ENCODE measurements around the gene TRIM33. TPM values are rescaled to one million over a fixed set of nuclear protein-coding genes. Genes with fewer than 3 reads are reported as not detected.
A peak's percentile ranks its signal among the peaks of the same experiment; 100 is the strongest.

The TRIM33 gene
- total and polyA plus RNA-seq, 12 donors = 13.8 to 49.0 (median 27.0) TPM

GRCh38 chr1:114508386-114508898 is 2.6 kb downstream of the TRIM33 start:
- no peak for DNase-seq
- peak overlapping the region in 1 of 4 donors; percentile 94 for H3K4me3 ChIP-seq
- 72 to 82% (median 79%) methylated on average over 2 of the region's 2 CpGs for WGBS, 4 donors
- no peaks in the 10 kb centered on the region for H3K27me3 ChIP-seq
- no peaks in the 10 kb centered on the region for H3K9me3 ChIP-seq (replicated peaks in 1 of 3)
- H3K36me3 ChIP-seq (replicated peaks in 1 of 2) = no peaks in the 10 kb centered on the region
- no peak overlapping the region for H3K27ac ChIP-seq
- H3K4me1 ChIP-seq (replicated peaks in 1 of 2) = peaks cover 6 to 41% of the 10 kb centered on the region in 2 donors
- intact Hi-C loops (cut with DNase I) = no loop called here
- no peak for TF ChIP-seq POLR2A (IDR thresholded peaks at IDR 0.05)

- TF ChIP-seq POLR2A (IDR thresholded peaks at IDR 0.05) (no peak), CTCF (IDR thresholded peaks at IDR 0.05) (no peak)
- DNase-seq = no peak
- Histone ChIP-seq H3K9me3 (replicated peaks in 1 of 3) (no peaks in the 10 kb centered on the region), H3K27ac (no peak overlapping the region), H3K4me3 (no peak overlapping the region), H3K4me1 (replicated peaks in 1 of 2) (peaks cover 6 to 42% of the 10 kb centered on the region in 2 donors), H3K36me3 (replicated peaks in 1 of 2) (no peaks in the 10 kb centered on the region), H3K27me3 (no peaks in the 10 kb centered on the region)
- WGBS, 4 donors = 57 to 73% (median 67%) methylated on average over 3 of the region's 3 CpGs
- intact Hi-C loops (cut with DNase I) = no loop called here
Measured at GRCh38 chr1:114507513-114507912, 3.5 kb downstream of the TRIM33 start.

GRCh38 chr1:114505148-114505561 is 5.8 kb downstream of the TRIM33 start:
- no peak for DNase-seq
- WGBS, 4 donors = 78 to 85% (median 81%) methylated on average over 2 of the region's 2 CpGs
- intact Hi-C loops (cut with DNase I) = no loop called here
- H3K27me3 ChIP-seq = no peaks in the 10 kb centered on the region
- no peak overlapping the region for H3K4me3 ChIP-seq
- peaks cover 0 to 43% of the 10 kb centered on the region in 2 donors for H3K4me1 ChIP-seq (replicated peaks in 1 of 2)
- H3K36me3 ChIP-seq (replicated peaks in 1 of 2) = no peaks in the 10 kb centered on the region
- no peaks in the 10 kb centered on the region for H3K9me3 ChIP-seq (replicated peaks in 1 of 3)
- no peak overlapping the region for H3K27ac ChIP-seq
- TF ChIP-seq POLR2A (IDR thresholded peaks at IDR 0.05) = no peak
- no peak for TF ChIP-seq CTCF (IDR thresholded peaks at IDR 0.05)

GRCh38 chr1:114503916-114504422 is 7.0 kb downstream of the TRIM33 start:
- Histone ChIP-seq H3K4me3 (no peak overlapping the region), H3K27ac (no peak overlapping the region), H3K4me1 (replicated peaks in 1 of 2) (peaks cover 0 to 33% of the 10 kb centered on the region in 2 donors), H3K36me3 (replicated peaks in 1 of 2) (no peaks in the 10 kb centered on the region), H3K27me3 (no peaks in the 10 kb centered on the region), H3K9me3 (replicated peaks in 1 of 3) (peaks cover 0 to under 1% (median 0%) of the 10 kb centered on the region in 3 donors)
- DNase-seq = no peak
- intact Hi-C loops (cut with DNase I) = no loop called here
- no peak for TF ChIP-seq POLR2A (IDR thresholded peaks at IDR 0.05)
- TF ChIP-seq CTCF (IDR thresholded peaks at IDR 0.05) = no peak
- WGBS, 4 donors = 84 to 89% (median 87%) methylated on average over 7 of the region's 7 CpGs

GRCh38 chr1:114502080-114502479 is 8.9 kb downstream of the TRIM33 start:
- TF ChIP-seq CTCF (IDR thresholded peaks at IDR 0.05) (no peak), POLR2A (IDR thresholded peaks at IDR 0.05) (no peak)
- no peak for DNase-seq
- Histone ChIP-seq H3K36me3 (replicated peaks in 1 of 2) (no peaks in the 10 kb centered on the region), H3K4me3 (no peak overlapping the region), H3K4me1 (replicated peaks in 1 of 2) (peaks cover 0 to 21% of the 10 kb centered on the region in 2 donors), H3K27me3 (no peaks in the 10 kb centered on the region), H3K27ac (no peak overlapping the region), H3K9me3 (replicated peaks in 1 of 3) (peaks cover 0 to 4% (median 0%) of the 10 kb centered on the region in 3 donors)
- intact Hi-C loops (cut with DNase I) = no loop called here

Data from adrenal gland (tissue), 12 donors.